ENCODE data around the gene SMG6. TPM values are rescaled to one million over a fixed set of nuclear protein-coding genes. Genes with fewer than 3 reads are reported as not detected.

SMG6 gene
- total and polyA plus RNA-seq, 2 donors (not counting 1 experiment from before 2014, with no cell fraction given): 10.6 to 35.5 TPM

- Histone ChIP-seq H3K79me2 (ENCODE audit: control insufficient read depth, insufficient read depth, low read length) (peaks cover 2% of the 10 kb centered on the region), H3K9me3 (ENCODE audit: control extremely low read depth in 1 of 3, control insufficient read depth in 2 of 3, insufficient read depth in 1 of 3, low read length in 2 of 3) (no peaks in the 10 kb centered on the region), H3K9ac (ENCODE audit: low read length) (no peak overlapping the region), H3K4me1 (ENCODE audit: control insufficient read depth in 2 of 2, insufficient read depth in 2 of 2, low read length in 2 of 2) (no peaks in the 10 kb centered on the region), H3K36me3 (replicated peaks in 1 of 2; ENCODE audit: control extremely low read depth in 1 of 2, control insufficient read depth in 1 of 2, extremely low read depth in 1 of 2, insufficient read depth in 2 of 2, low read length in 1 of 2) (peaks cover 0 to 40% of the 10 kb centered on the region in 2 experiments), H3K27ac (ENCODE audit: low read length in 2 of 2) (no peak overlapping the region), H3K4me3 (ENCODE audit: control extremely low read depth in 1 of 5, extremely low read depth in 1 of 5, insufficient read depth in 1 of 5, low read depth in 2 of 5, low read length in 4 of 5) (no peak overlapping the region), H3K27me3 (replicated peaks in 1 of 4; ENCODE audit: control extremely low read depth in 1 of 4, control insufficient read depth in 3 of 4, insufficient read depth in 4 of 4, low read length in 3 of 4) (no peaks in the 10 kb centered on the region), H4K20me1 (ENCODE audit: control insufficient read depth, insufficient read depth, low read length, poor library complexity, severe bottlenecking) (no peaks in the 10 kb centered on the region), H3K4me2 (replicated peaks; ENCODE audit: low read depth, low read length, poor library complexity, severe bottlenecking) (no peak overlapping the region), H2AFZ (ENCODE audit: insufficient read depth, low read depth, low read length, poor library complexity, severe bottlenecking) (no peak overlapping the region)
- DNase-seq (no peak), ATAC-seq (ENCODE audit: low read depth) (no peak)
- TF ChIP-seq CTCF (IDR thresholded peaks at IDR 0.05) (no peak), EZH2 (IDR thresholded peaks at IDR 0.05; ENCODE audit: borderline replicate concordance, insufficient read depth, low read depth, low read length, poor library complexity, severe bottlenecking) (no peak)
- H3K27ac Mint-ChIP-seq: no peak overlapping the region
- ChIA-PET CTCF (no interaction called here), POLR2A (interaction anchor here (0.6 kb wide), 1 partner anchor 51 kb away, joined by 6 read pairs; no protein-coding TSS in a partner anchor)
- H3K27me3 Mint-ChIP-seq: no peaks in the 10 kb centered on the region
- WGBS (ENCODE audit: insufficient coverage): 95% methylated on average over 14 of the region's 19 CpGs
- H3K4me1 Mint-ChIP-seq: no peaks in the 10 kb centered on the region
- no peaks in the 10 kb centered on the region for H3K9me3 Mint-ChIP-seq (ENCODE audit: insufficient read depth)
- no peak overlapping the region for H3K4me3 Mint-ChIP-seq
- intact Hi-C loops (cut with micrococcal nuclease): no loop called here
Measured at GRCh38 chr17:2184993-2185931, 118.3 kb downstream of the SMG6 start.

- ATAC-seq (ENCODE audit: low read depth) (no peak), DNase-seq (no peak)
- Histone ChIP-seq H3K79me2 (ENCODE audit: control insufficient read depth, insufficient read depth, low read length) (peaks cover 2% of the 10 kb centered on the region), H2AFZ (ENCODE audit: insufficient read depth, low read depth, low read length, poor library complexity, severe bottlenecking) (no peak overlapping the region), H3K36me3 (replicated peaks in 1 of 2; ENCODE audit: control extremely low read depth in 1 of 2, control insufficient read depth in 1 of 2, extremely low read depth in 1 of 2, insufficient read depth in 2 of 2, low read length in 1 of 2) (peaks cover 0 to 48% of the 10 kb centered on the region in 2 experiments), H3K4me2 (replicated peaks; ENCODE audit: low read depth, low read length, poor library complexity, severe bottlenecking) (no peak overlapping the region), H3K9me3 (ENCODE audit: control extremely low read depth in 1 of 3, control insufficient read depth in 2 of 3, insufficient read depth in 1 of 3, low read length in 2 of 3) (no peaks in the 10 kb centered on the region), H3K9ac (ENCODE audit: low read length) (no peak overlapping the region), H3K4me1 (ENCODE audit: control insufficient read depth in 2 of 2, insufficient read depth in 2 of 2, low read length in 2 of 2) (no peaks in the 10 kb centered on the region), H3K27ac (ENCODE audit: low read length in 2 of 2) (no peak overlapping the region), H3K4me3 (ENCODE audit: control extremely low read depth in 1 of 5, extremely low read depth in 1 of 5, insufficient read depth in 1 of 5, low read depth in 2 of 5, low read length in 4 of 5) (no peak overlapping the region), H4K20me1 (ENCODE audit: control insufficient read depth, insufficient read depth, low read length, poor library complexity, severe bottlenecking) (no peaks in the 10 kb centered on the region), H3K27me3 (replicated peaks in 1 of 4; ENCODE audit: control extremely low read depth in 1 of 4, control insufficient read depth in 3 of 4, insufficient read depth in 4 of 4, low read length in 3 of 4) (no peaks in the 10 kb centered on the region)
- H3K27me3 Mint-ChIP-seq: no peaks in the 10 kb centered on the region
- no peaks in the 10 kb centered on the region for H3K4me1 Mint-ChIP-seq
- CTCF ChIA-PET: interaction anchor here (0.7 kb wide), 1 partner anchor 61 kb away, joined by 5 read pairs; no protein-coding TSS in a partner anchor
- POLR2A ChIA-PET: no interaction called here
- no CpG with 5 or more reads among the region's 5 CpGs for WGBS (ENCODE audit: insufficient coverage)
- H3K27ac Mint-ChIP-seq: no peak overlapping the region
- no peak overlapping the region for H3K4me3 Mint-ChIP-seq
- TF ChIP-seq CTCF (IDR thresholded peaks at IDR 0.05): no peak
- intact Hi-C loops (cut with micrococcal nuclease): no loop called here
- H3K9me3 Mint-ChIP-seq (ENCODE audit: insufficient read depth): no peaks in the 10 kb centered on the region
Measured at GRCh38 chr17:2183346-2183745, 120.2 kb downstream of the SMG6 start.

Data from B cell (primary cell).